ENCODE measurements around the gene KRT34.
A peak's percentile ranks its signal among the peaks of the same experiment; 100 is the strongest.
"Not testable (repeated sequence)": the region's sequence is repeated elsewhere in the genome, so short reads cannot be mapped to it uniquely, and the experiment has no call there.

KRT34 gene

GRCh38 chr17:41366070-41366469, 16.0 kb downstream of the KRT34 start:
- no peak for DNase-seq (ENCODE audit: low spot score)

GRCh38 chr17:41363881-41364280, 18.2 kb downstream of the KRT34 start:
- no peak for DNase-seq (ENCODE audit: low spot score)

- DNase-seq (ENCODE audit: low spot score): peak; percentile 40
These were observed 21.7 kb downstream of the KRT34 start for GRCh38 chr17:41360296-41360995.

GRCh38 chr17:41354536-41354935, 27.6 kb downstream of the KRT34 start:
- no peak for DNase-seq (ENCODE audit: low spot score)

GRCh38 chr17:41352597-41353366, 29.3 kb downstream of the KRT34 start:
- DNase-seq (ENCODE audit: low spot score): no peak

- DNase-seq (ENCODE audit: low spot score): no peak
These were observed 30.9 kb downstream of the KRT34 start for GRCh38 chr17:41351177-41351576.

GRCh38 chr17:41350381-41350878, 31.7 kb downstream of the KRT34 start, which contains the start of gene KRT33A:
Gene KRT33A, minus strand, starts transcription at chr17:41350828. Its CDS starts 61 bp downstream, at chr17:41350767.
- not testable (repeated sequence) for DNase-seq (ENCODE audit: low spot score)

GRCh38 chr17:41347869-41348760, 34.0 kb downstream of the KRT34 start:
- DNase-seq (ENCODE audit: low spot score): no peak

GRCh38 chr17:41346421-41346820, 35.7 kb downstream of the KRT34 start:
- not testable (repeated sequence) for DNase-seq (ENCODE audit: low spot score)

- no peak for DNase-seq (ENCODE audit: low spot score)
These were observed 36.1 kb downstream of the KRT34 start for GRCh38 chr17:41345992-41346391.

- DNase-seq (ENCODE audit: low spot score): no peak
These were observed 39.1 kb downstream of the KRT34 start for GRCh38 chr17:41343029-41343428.

- no peak for DNase-seq (ENCODE audit: low spot score)
These were observed 40.9 kb downstream of the KRT34 start for GRCh38 chr17:41340934-41341861.

GRCh38 chr17:41340494-41340893, 41.6 kb downstream of the KRT34 start:
- no peak for DNase-seq (ENCODE audit: low spot score)

- DNase-seq (ENCODE audit: low spot score): no peak
These were observed 42.4 kb downstream of the KRT34 start for GRCh38 chr17:41339571-41340172.

GRCh38 chr17:41338961-41339485, 43.1 kb downstream of the KRT34 start:
- no peak for DNase-seq (ENCODE audit: low spot score)

GRCh38 chr17:41335747-41336146, 46.4 kb downstream of the KRT34 start:
- DNase-seq (ENCODE audit: low spot score): no peak

- no peak for DNase-seq (ENCODE audit: low spot score)
These were observed 47.5 kb downstream of the KRT34 start for GRCh38 chr17:41334385-41335305.

- no peak for DNase-seq (ENCODE audit: low spot score)
These were observed 48.3 kb downstream of the KRT34 start for GRCh38 chr17:41333836-41334235.

- no peak for DNase-seq (ENCODE audit: low spot score)
These were observed 49.0 kb downstream of the KRT34 start for GRCh38 chr17:41333098-41333497.

All from AG20443 (cell line).